22Rv1 (cell line): ENCODE results near the gene DNASE1.

Source experiments
- ZFX ChIP-seq: fragments of 450-650 bp; IDR thresholded peaks from 2 replicates; pipeline ENCODE4 v1.6.1; 2017; ENCODE audit warnings: antibody characterized with exemption, borderline replicate concordance
- TF ChIP-seq, protein P1 (sequence below): fragments of 450-650 bp; IDR thresholded peaks from 2 replicates; pipeline ENCODE4 v1.5.1; 2017; ENCODE audit warnings: mild to moderate bottlenecking

DNA sequence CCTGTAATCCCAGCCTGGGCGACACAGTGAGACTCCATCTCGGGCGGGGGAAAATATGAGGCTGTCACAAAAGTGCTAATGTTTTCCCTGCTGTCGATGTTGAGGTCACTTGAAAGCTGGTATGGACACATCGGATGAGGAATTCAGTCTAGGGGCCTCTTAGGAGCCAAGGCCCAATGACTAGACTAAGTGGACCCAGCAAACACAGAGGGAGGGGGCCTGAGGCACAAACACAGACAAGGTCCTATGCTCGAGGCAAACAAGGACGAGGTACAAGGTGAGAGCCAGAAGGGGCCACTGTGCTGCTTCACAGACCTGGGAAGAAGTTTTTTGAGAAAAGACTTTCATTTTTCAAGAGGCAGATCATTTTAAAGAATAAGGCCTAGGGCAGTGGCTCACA is 47.6 kb downstream of the DNASE1 start:
- TF ChIP-seq, protein P1, sequence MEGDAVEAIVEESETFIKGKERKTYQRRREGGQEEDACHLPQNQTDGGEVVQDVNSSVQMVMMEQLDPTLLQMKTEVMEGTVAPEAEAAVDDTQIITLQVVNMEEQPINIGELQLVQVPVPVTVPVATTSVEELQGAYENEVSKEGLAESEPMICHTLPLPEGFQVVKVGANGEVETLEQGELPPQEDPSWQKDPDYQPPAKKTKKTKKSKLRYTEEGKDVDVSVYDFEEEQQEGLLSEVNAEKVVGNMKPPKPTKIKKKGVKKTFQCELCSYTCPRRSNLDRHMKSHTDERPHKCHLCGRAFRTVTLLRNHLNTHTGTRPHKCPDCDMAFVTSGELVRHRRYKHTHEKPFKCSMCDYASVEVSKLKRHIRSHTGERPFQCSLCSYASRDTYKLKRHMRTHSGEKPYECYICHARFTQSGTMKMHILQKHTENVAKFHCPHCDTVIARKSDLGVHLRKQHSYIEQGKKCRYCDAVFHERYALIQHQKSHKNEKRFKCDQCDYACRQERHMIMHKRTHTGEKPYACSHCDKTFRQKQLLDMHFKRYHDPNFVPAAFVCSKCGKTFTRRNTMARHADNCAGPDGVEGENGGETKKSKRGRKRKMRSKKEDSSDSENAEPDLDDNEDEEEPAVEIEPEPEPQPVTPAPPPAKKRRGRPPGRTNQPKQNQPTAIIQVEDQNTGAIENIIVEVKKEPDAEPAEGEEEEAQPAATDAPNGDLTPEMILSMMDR, result no peak
- no peak for TF ChIP-seq ZFX
